Keratinocyte (primary cell): ENCODE data around the gene CLCN4. TPM values are rescaled to one million over a fixed set of nuclear protein-coding genes. Genes with fewer than 3 reads are reported as not detected.

Experiments
- DNase-seq: peaks from one replicate; pipeline ENCODE4 v3.0.0-alpha.2; 2011; ENCODE audit warnings: low read depth, missing footprints, low spot score
- FAIRE-seq: peaks from 2 replicates; lab custom pipeline; 2011; peaks lifted over from hg19 to GRCh38; lab: Jason Lieb, UNC
- H2AFZ ChIP-seq: 2 replicates; pipeline ENCODE4 v1.6.0; 2012; ENCODE audit warnings: low read length, control low read depth, inconsistent platforms; ENCODE audit not compliant: control insufficient read depth
- H3K27ac ChIP-seq: 2 replicates; pipeline ENCODE4 v1.5.1; 2011; ENCODE audit warnings: low read length; ENCODE audit not compliant: control insufficient read depth, insufficient read depth
- H3K27me3 ChIP-seq: 3 replicates; pipeline ENCODE4 v1.6.0; 2011; ENCODE audit warnings: low read length; ENCODE audit not compliant: control insufficient read depth, insufficient read depth; ENCODE audit errors: extremely low read depth
- H3K36me3 ChIP-seq, 2 experiments: 2 replicates in 1 of 2; 3 replicates in 1 of 2; pipeline ENCODE4 v1.5.1; 2011; ENCODE audit warnings: low read length in 2 of 2, mild to moderate bottlenecking in 1 of 2; ENCODE audit not compliant: control insufficient read depth in 2 of 2, insufficient read depth in 2 of 2; ENCODE audit errors: extremely low read depth in 1 of 2
- H3K4me1 ChIP-seq: 3 replicates; pipeline ENCODE4 v1.5.1; 2011; ENCODE audit warnings: low read length; ENCODE audit not compliant: control insufficient read depth, insufficient read depth; ENCODE audit errors: extremely low read depth
- H3K4me2 ChIP-seq: 3 replicates; pipeline ENCODE4 v1.6.0; 2011; ENCODE audit warnings: low read depth, low read length; ENCODE audit not compliant: control insufficient read depth, insufficient read depth; ENCODE audit errors: extremely low read depth
- H3K4me3 ChIP-seq, 3 experiments: fragments of 200-600 bp in 1 of 3; sonication (generic) in 1 of 3; 2 replicates in 2 of 3; 3 replicates in 1 of 3; pipeline ENCODE4 v1.5.1; 2011 to 2016; ENCODE audit warnings: low read length in 3 of 3, mild to moderate bottlenecking in 3 of 3, control low read depth in 2 of 3, inconsistent platforms in 1 of 3, low read depth in 1 of 3, mixed read lengths in 1 of 3, mixed run types in 1 of 3, moderate library complexity in 1 of 3; ENCODE audit not compliant: control insufficient read depth in 2 of 3, insufficient read depth in 2 of 3; ENCODE audit errors: extremely low read depth in 1 of 3
- H3K79me2 ChIP-seq: 2 replicates; pipeline ENCODE4 v1.6.0; 2012; ENCODE audit warnings: low read length; ENCODE audit not compliant: control insufficient read depth, insufficient read depth
- H3K9ac ChIP-seq: 3 replicates; pipeline ENCODE4 v1.6.0; 2011; ENCODE audit warnings: low read length; ENCODE audit not compliant: control insufficient read depth, insufficient read depth; ENCODE audit errors: extremely low read depth
- H3K9me1 ChIP-seq: 3 replicates; pipeline ENCODE4 v1.6.0; 2011; ENCODE audit warnings: low read length; ENCODE audit not compliant: control insufficient read depth, insufficient read depth; ENCODE audit errors: extremely low read depth
- H3K9me3 ChIP-seq: 2 replicates; pipeline ENCODE4 v1.5.1; 2012; ENCODE audit warnings: low read depth, low read length; ENCODE audit not compliant: control insufficient read depth
- H4K20me1 ChIP-seq: 3 replicates; pipeline ENCODE4 v1.6.0; 2011; ENCODE audit warnings: low read length; ENCODE audit not compliant: control insufficient read depth, insufficient read depth; ENCODE audit errors: extremely low read depth
- EZH2 ChIP-seq: IDR thresholded peaks from one replicate; pipeline ENCODE4 v1.6.1; 2012; ENCODE audit warnings: inconsistent platforms, mild to moderate bottlenecking, low read length, moderate library complexity
- dilution Hi-C: fragments of 300-500 bp; cut with MboI; formaldehyde crosslinking; loops from one replicate; pipeline ENCODE4 v1.7.0; 2020; ENCODE audit warnings: low sequenced_read_pairs; ENCODE audit not compliant: extremely low pct_ligation_motif_present
- polyA plus RNA-seq, 5 experiments: library from polyadenylated mRNA; depleted of rRNA in 3 of 5; stranded (reverse) in 3 of 5; stranded (forward) in 1 of 5; unstranded in 1 of 5; fragments of >200 nt; gene quantifications; 1 replicate in 1 of 5; 2 replicates in 3 of 5; 3 replicates in 1 of 5; pipeline versions ENCODE4 v1.2.1 to v1.2.3, GENCODE V29; 2011 to 2012; ENCODE audit warnings: missing spikeins in 2 of 5, low read depth in 1 of 5, low replicate concordance in 1 of 5
- TF ChIP-seq, protein P1 (sequence below), 3 experiments: IDR thresholded peaks in 1 of 3; conservative IDR thresholded peaks in 1 of 3; optimal IDR thresholded peaks in 1 of 3; 2 replicates in 2 of 3; 3 replicates in 1 of 3; pipeline versions ENCODE3 to v1.5.1; 2011; ENCODE audit warnings: low read length in 3 of 3, mild to moderate bottlenecking in 3 of 3, moderate library complexity in 2 of 3, control low read depth in 1 of 3, inconsistent platforms in 1 of 3; ENCODE audit not compliant: insufficient read depth in 2 of 3; ENCODE audit errors: extremely low read depth in 1 of 3

CLCN4 gene
- polyA plus RNA-seq, 1 donor (not counting 4 experiments of a cell fraction or from before 2014, with no cell fraction given) = 0.24 TPM

DNA sequence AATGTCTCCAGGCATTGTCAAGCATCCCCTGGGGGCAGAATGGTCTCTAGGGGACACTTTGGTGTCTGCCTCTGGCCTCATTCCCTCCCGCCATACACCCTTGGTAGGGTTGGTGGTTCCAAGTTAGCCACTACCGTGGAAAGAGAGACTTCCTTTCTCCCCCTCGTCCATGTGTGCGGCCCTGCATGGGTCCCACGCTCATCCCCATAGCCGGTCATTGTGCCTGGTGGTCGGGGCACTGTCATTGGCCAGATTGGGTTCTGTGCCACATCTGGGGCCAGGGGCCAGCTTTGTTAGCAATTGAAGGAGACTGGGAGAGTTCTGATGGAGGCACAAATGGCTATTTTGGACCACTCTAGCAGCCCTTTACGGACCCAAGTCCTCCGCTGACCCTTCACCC lies 17.3 kb downstream of the CLCN4 start:
- Histone ChIP-seq H3K9me3 (no peaks in the 10 kb centered on the region), H4K20me1 (no peaks in the 10 kb centered on the region), H2AFZ (no peak overlapping the region), H3K4me3 (no peak overlapping the region), H3K9ac (no peak overlapping the region), H3K9me1 (no peaks in the 10 kb centered on the region), H3K4me1 (peaks cover 11% of the 10 kb centered on the region), H3K27ac (no peak overlapping the region), H3K79me2 (no peaks in the 10 kb centered on the region), H3K27me3 (no peaks in the 10 kb centered on the region), H3K4me2 (peak overlapping the region; percentile 53), H3K36me3 (no peaks in the 10 kb centered on the region)
- FAIRE-seq (no peak), DNase-seq (no peak)
- TF ChIP-seq EZH2 = no peak
- TF ChIP-seq, protein P1, sequence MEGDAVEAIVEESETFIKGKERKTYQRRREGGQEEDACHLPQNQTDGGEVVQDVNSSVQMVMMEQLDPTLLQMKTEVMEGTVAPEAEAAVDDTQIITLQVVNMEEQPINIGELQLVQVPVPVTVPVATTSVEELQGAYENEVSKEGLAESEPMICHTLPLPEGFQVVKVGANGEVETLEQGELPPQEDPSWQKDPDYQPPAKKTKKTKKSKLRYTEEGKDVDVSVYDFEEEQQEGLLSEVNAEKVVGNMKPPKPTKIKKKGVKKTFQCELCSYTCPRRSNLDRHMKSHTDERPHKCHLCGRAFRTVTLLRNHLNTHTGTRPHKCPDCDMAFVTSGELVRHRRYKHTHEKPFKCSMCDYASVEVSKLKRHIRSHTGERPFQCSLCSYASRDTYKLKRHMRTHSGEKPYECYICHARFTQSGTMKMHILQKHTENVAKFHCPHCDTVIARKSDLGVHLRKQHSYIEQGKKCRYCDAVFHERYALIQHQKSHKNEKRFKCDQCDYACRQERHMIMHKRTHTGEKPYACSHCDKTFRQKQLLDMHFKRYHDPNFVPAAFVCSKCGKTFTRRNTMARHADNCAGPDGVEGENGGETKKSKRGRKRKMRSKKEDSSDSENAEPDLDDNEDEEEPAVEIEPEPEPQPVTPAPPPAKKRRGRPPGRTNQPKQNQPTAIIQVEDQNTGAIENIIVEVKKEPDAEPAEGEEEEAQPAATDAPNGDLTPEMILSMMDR (optimal IDR thresholded peaks at IDR 0.05 in 1 of 3, IDR thresholded peaks at IDR 0.05 in 1 of 3, conservative IDR thresholded peaks at IDR 0.05 in 1 of 3; ENCODE audit: extremely low read depth in 1 of 3, insufficient read depth in 2 of 3, low read length in 3 of 3) = no peak
- dilution Hi-C loops = no loop called here

DNA sequence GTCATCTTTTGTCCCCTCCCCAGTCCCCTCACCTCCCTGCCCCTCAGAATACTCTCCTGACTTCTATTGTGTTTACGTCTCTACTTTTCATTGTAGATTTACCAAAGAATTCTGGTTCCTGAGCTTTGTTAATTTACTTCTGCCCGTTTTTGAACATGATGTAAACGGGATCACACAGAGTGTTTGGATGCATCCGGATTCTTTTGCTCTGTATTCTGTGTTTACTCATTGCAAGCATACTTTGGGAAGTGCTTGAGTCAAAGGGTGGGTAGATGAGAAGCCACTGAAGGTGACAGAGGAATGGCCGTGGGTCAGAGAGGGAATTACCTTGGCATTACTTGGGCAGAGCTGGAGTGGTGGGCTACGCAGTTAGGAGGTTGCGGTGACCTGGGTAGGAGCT lies 18.0 kb downstream of the CLCN4 start:
- H3K79me2 ChIP-seq = no peaks in the 10 kb centered on the region
- H4K20me1 ChIP-seq = no peaks in the 10 kb centered on the region
- H3K4me3 ChIP-seq = no peak overlapping the region
- no peak for DNase-seq
- H3K9ac ChIP-seq = no peak overlapping the region
- no peak overlapping the region for H2AFZ ChIP-seq
- TF ChIP-seq, protein P1 (optimal IDR thresholded peaks at IDR 0.05 in 1 of 3, IDR thresholded peaks at IDR 0.05 in 1 of 3, conservative IDR thresholded peaks at IDR 0.05 in 1 of 3; ENCODE audit: extremely low read depth in 1 of 3, insufficient read depth in 2 of 3, low read length in 3 of 3) = no peak
- no peak overlapping the region for H3K4me2 ChIP-seq
- H3K27me3 ChIP-seq = no peaks in the 10 kb centered on the region
- H3K36me3 ChIP-seq = no peaks in the 10 kb centered on the region
- H3K9me3 ChIP-seq = no peaks in the 10 kb centered on the region
- peaks cover 11% of the 10 kb centered on the region for H3K4me1 ChIP-seq
- dilution Hi-C loops = no loop called here
- FAIRE-seq = no peak
- no peak overlapping the region for H3K27ac ChIP-seq
- no peaks in the 10 kb centered on the region for H3K9me1 ChIP-seq
